Adrenal gland (tissue), 5 donors: ENCODE results near the gene ATP8B2.

Source experiments
- CTCF ChIP-seq, 6 experiments: fragments of 450-650 bp in 4 of 6; fragments of 200-600 bp in 2 of 6; sonication (generic) in 1 of 6; IDR thresholded peaks; 1 replicate in 5 of 6; 2 replicates in 1 of 6; pipeline versions ENCODE4 v1.5.1 to v1.8.0; 2016 to 2021; ENCODE audit warnings: antibody characterized with exemption in 6 of 6, mild to moderate bottlenecking in 2 of 6, moderate library complexity in 1 of 6
- POLR2A ChIP-seq, 2 donors: fragments of 450-650 bp; IDR thresholded peaks; one replicate each; pipeline ENCODE4 v1.6.1; 2017; ENCODE audit warnings: antibody characterized with exemption in 2 of 2, mild to moderate bottlenecking in 2 of 2, moderate library complexity in 1 of 2
- donor health status: DM: no; HTN: no; CAD: no.

GRCh38 chr1:154324241-154324640, 1.1 kb upstream of the ATP8B2 start:
- no peak for TF ChIP-seq CTCF (IDR thresholded peaks at IDR 0.05)
- no peak for TF ChIP-seq POLR2A (IDR thresholded peaks at IDR 0.05)
